GM12872 (cell line): ENCODE data around the gene IQCF2.

ENCODE experiments used
- CTCF ChIP-seq: IDR thresholded peaks from 3 replicates; pipeline ENCODE4 v1.5.1; 2011; ENCODE audit warnings: low read depth, mild to moderate bottlenecking, low read length, moderate library complexity; ENCODE audit not compliant: insufficient read depth

The IQCF2 gene

GRCh38 chr3:51860703-51861665 lies at the start of gene IQCF2:
Gene IQCF2 (plus strand): TSS chr3:51861615. CDS start chr3:51861667, 52 bp downstream.
- TF ChIP-seq CTCF, result no peak

- no peak for TF ChIP-seq CTCF
These were observed 47.9 kb upstream of the IQCF2 start for GRCh38 chr3:51813539-51813938.

- TF ChIP-seq CTCF, result no peak
These were observed 47.4 kb upstream of the IQCF2 start for GRCh38 chr3:51814034-51814433.

GRCh38 chr3:51815614-51816013 lies 45.8 kb upstream of the IQCF2 start:
- no peak for TF ChIP-seq CTCF

GRCh38 chr3:51816723-51817122 lies 44.7 kb upstream of the IQCF2 start:
- TF ChIP-seq CTCF, result no peak

- TF ChIP-seq CTCF, result no peak
These were observed 44.0 kb upstream of the IQCF2 start for GRCh38 chr3:51817375-51817774.

- no peak for TF ChIP-seq CTCF
These were observed 42.3 kb upstream of the IQCF2 start for GRCh38 chr3:51819151-51819550.
